ENCODE results near the gene DNER.

DNER gene

GRCh38 chr2:229417176-229417575 is 297.2 kb downstream of the DNER start:
- H3K9me3 ChIP-seq (ENCODE audit: control insufficient read depth, low read length): no peaks in the 10 kb centered on the region
- WGBS, 2 experiments (ENCODE audit: insufficient coverage in 2 of 2): 88 to 90% methylated on average over 8 of the region's 8 CpGs
- no peak overlapping the region for H3K4me3 ChIP-seq (ENCODE audit: extremely low read depth, insufficient read depth, low read length, poor library complexity, severe bottlenecking)
- H3K4me1 ChIP-seq (ENCODE audit: control insufficient read depth, insufficient read depth, low read length, poor library complexity, severe bottlenecking): no peaks in the 10 kb centered on the region
- no peaks in the 10 kb centered on the region for H3K36me3 ChIP-seq (ENCODE audit: control insufficient read depth, insufficient read depth, low read length)
- no peak overlapping the region for H3K27ac ChIP-seq (ENCODE audit: low read depth, low read length, severe bottlenecking)

GRCh38 chr2:229416116-229416694 is 298.1 kb downstream of the DNER start:
- Histone ChIP-seq H3K4me3 (ENCODE audit: extremely low read depth, insufficient read depth, low read length, poor library complexity, severe bottlenecking) (no peak overlapping the region), H3K27ac (ENCODE audit: low read depth, low read length, severe bottlenecking) (no peak overlapping the region), H3K9me3 (ENCODE audit: control insufficient read depth, low read length) (no peaks in the 10 kb centered on the region), H3K4me1 (ENCODE audit: control insufficient read depth, insufficient read depth, low read length, poor library complexity, severe bottlenecking) (no peaks in the 10 kb centered on the region), H3K36me3 (ENCODE audit: control insufficient read depth, insufficient read depth, low read length) (no peaks in the 10 kb centered on the region)
- WGBS, 2 experiments (ENCODE audit: insufficient coverage in 2 of 2): 76 to 90% methylated on average over 2 to 4 of the region's 5 CpGs

GRCh38 chr2:229414631-229415030 is 299.7 kb downstream of the DNER start:
- Histone ChIP-seq H3K27ac (ENCODE audit: low read depth, low read length, severe bottlenecking) (no peak overlapping the region), H3K36me3 (ENCODE audit: control insufficient read depth, insufficient read depth, low read length) (no peaks in the 10 kb centered on the region), H3K9me3 (ENCODE audit: control insufficient read depth, low read length) (no peaks in the 10 kb centered on the region), H3K4me1 (ENCODE audit: control insufficient read depth, insufficient read depth, low read length, poor library complexity, severe bottlenecking) (peaks cover 5% of the 10 kb centered on the region), H3K4me3 (ENCODE audit: extremely low read depth, insufficient read depth, low read length, poor library complexity, severe bottlenecking) (no peak overlapping the region)
- 86% methylated on average over 2 of the region's 2 CpGs; no CpG with 5 or more reads in 1 of the 2 experiments for WGBS, 2 experiments (ENCODE audit: insufficient coverage in 2 of 2)

GRCh38 chr2:229412686-229413085 is 301.7 kb downstream of the DNER start:
- Histone ChIP-seq H3K36me3 (ENCODE audit: control insufficient read depth, insufficient read depth, low read length) (no peaks in the 10 kb centered on the region), H3K4me1 (ENCODE audit: control insufficient read depth, insufficient read depth, low read length, poor library complexity, severe bottlenecking) (peaks cover 14% of the 10 kb centered on the region), H3K9me3 (ENCODE audit: control insufficient read depth, low read length) (no peaks in the 10 kb centered on the region), H3K4me3 (ENCODE audit: extremely low read depth, insufficient read depth, low read length, poor library complexity, severe bottlenecking) (no peak overlapping the region), H3K27ac (ENCODE audit: low read depth, low read length, severe bottlenecking) (no peak overlapping the region)
- WGBS, 2 experiments (ENCODE audit: insufficient coverage in 2 of 2): 85 to 88% methylated on average over 4 of the region's 5 CpGs

- 67 to 100% methylated on average over 1 to 4 of the region's 5 CpGs for WGBS, 2 experiments (ENCODE audit: insufficient coverage in 2 of 2)
- H3K4me1 ChIP-seq (ENCODE audit: control insufficient read depth, insufficient read depth, low read length, poor library complexity, severe bottlenecking): peaks cover 14% of the 10 kb centered on the region
- no peak overlapping the region for H3K4me3 ChIP-seq (ENCODE audit: extremely low read depth, insufficient read depth, low read length, poor library complexity, severe bottlenecking)
- H3K27ac ChIP-seq (ENCODE audit: low read depth, low read length, severe bottlenecking): no peak overlapping the region
- H3K36me3 ChIP-seq (ENCODE audit: control insufficient read depth, insufficient read depth, low read length): no peaks in the 10 kb centered on the region
- H3K9me3 ChIP-seq (ENCODE audit: control insufficient read depth, low read length): no peaks in the 10 kb centered on the region
These were observed 303.4 kb downstream of the DNER start for GRCh38 chr2:229410946-229411345.

GRCh38 chr2:229410264-229410663 is 304.1 kb downstream of the DNER start:
- Histone ChIP-seq H3K36me3 (ENCODE audit: control insufficient read depth, insufficient read depth, low read length) (no peaks in the 10 kb centered on the region), H3K9me3 (ENCODE audit: control insufficient read depth, low read length) (no peaks in the 10 kb centered on the region), H3K4me3 (ENCODE audit: extremely low read depth, insufficient read depth, low read length, poor library complexity, severe bottlenecking) (no peak overlapping the region), H3K4me1 (ENCODE audit: control insufficient read depth, insufficient read depth, low read length, poor library complexity, severe bottlenecking) (peaks cover 14% of the 10 kb centered on the region), H3K27ac (ENCODE audit: low read depth, low read length, severe bottlenecking) (no peak overlapping the region)
- WGBS, 2 experiments (ENCODE audit: insufficient coverage in 2 of 2): 93 to 94% methylated on average over 3 to 4 of the region's 6 CpGs

- Histone ChIP-seq H3K4me3 (ENCODE audit: extremely low read depth, insufficient read depth, low read length, poor library complexity, severe bottlenecking) (no peak overlapping the region), H3K9me3 (ENCODE audit: control insufficient read depth, low read length) (no peaks in the 10 kb centered on the region), H3K36me3 (ENCODE audit: control insufficient read depth, insufficient read depth, low read length) (no peaks in the 10 kb centered on the region), H3K4me1 (ENCODE audit: control insufficient read depth, insufficient read depth, low read length, poor library complexity, severe bottlenecking) (peaks cover 14% of the 10 kb centered on the region), H3K27ac (ENCODE audit: low read depth, low read length, severe bottlenecking) (no peak overlapping the region)
- 81 to 85% methylated on average over 2 to 3 of the region's 4 CpGs for WGBS, 2 experiments (ENCODE audit: insufficient coverage in 2 of 2)
These were observed 304.6 kb downstream of the DNER start for GRCh38 chr2:229409751-229410181.

GRCh38 chr2:229408962-229409361 is 305.4 kb downstream of the DNER start:
- no peaks in the 10 kb centered on the region for H3K9me3 ChIP-seq (ENCODE audit: control insufficient read depth, low read length)
- no CpG with 5 or more reads among the region's 3 CpGs for WGBS, 2 experiments (ENCODE audit: insufficient coverage in 2 of 2)
- no peaks in the 10 kb centered on the region for H3K36me3 ChIP-seq (ENCODE audit: control insufficient read depth, insufficient read depth, low read length)
- H3K4me1 ChIP-seq (ENCODE audit: control insufficient read depth, insufficient read depth, low read length, poor library complexity, severe bottlenecking): peaks cover 14% of the 10 kb centered on the region
- H3K27ac ChIP-seq (ENCODE audit: low read depth, low read length, severe bottlenecking): peak overlapping the region; percentile 60
- H3K4me3 ChIP-seq (ENCODE audit: extremely low read depth, insufficient read depth, low read length, poor library complexity, severe bottlenecking): no peak overlapping the region

- no peak overlapping the region for H3K4me3 ChIP-seq (ENCODE audit: extremely low read depth, insufficient read depth, low read length, poor library complexity, severe bottlenecking)
- H3K36me3 ChIP-seq (ENCODE audit: control insufficient read depth, insufficient read depth, low read length): no peaks in the 10 kb centered on the region
- no CpG with 5 or more reads among the region's 1 CpG for WGBS, 2 experiments (ENCODE audit: insufficient coverage in 2 of 2)
- no peaks in the 10 kb centered on the region for H3K9me3 ChIP-seq (ENCODE audit: control insufficient read depth, low read length)
- peak overlapping the region; percentile 60 for H3K27ac ChIP-seq (ENCODE audit: low read depth, low read length, severe bottlenecking)
- peaks cover 14% of the 10 kb centered on the region for H3K4me1 ChIP-seq (ENCODE audit: control insufficient read depth, insufficient read depth, low read length, poor library complexity, severe bottlenecking)
These were observed 306.0 kb downstream of the DNER start for GRCh38 chr2:229408356-229408755.

GRCh38 chr2:229407170-229407569 is 307.2 kb downstream of the DNER start:
- WGBS, 2 experiments (ENCODE audit: insufficient coverage in 2 of 2): 84 to 87% methylated on average over 10 to 11 of the region's 13 CpGs
- Histone ChIP-seq H3K4me3 (ENCODE audit: extremely low read depth, insufficient read depth, low read length, poor library complexity, severe bottlenecking) (no peak overlapping the region), H3K36me3 (ENCODE audit: control insufficient read depth, insufficient read depth, low read length) (no peaks in the 10 kb centered on the region), H3K4me1 (ENCODE audit: control insufficient read depth, insufficient read depth, low read length, poor library complexity, severe bottlenecking) (peaks cover 14% of the 10 kb centered on the region), H3K9me3 (ENCODE audit: control insufficient read depth, low read length) (no peaks in the 10 kb centered on the region), H3K27ac (ENCODE audit: low read depth, low read length, severe bottlenecking) (no peak overlapping the region)

- H3K4me3 ChIP-seq (ENCODE audit: extremely low read depth, insufficient read depth, low read length, poor library complexity, severe bottlenecking): no peak overlapping the region
- H3K9me3 ChIP-seq (ENCODE audit: control insufficient read depth, low read length): no peaks in the 10 kb centered on the region
- WGBS, 2 experiments (ENCODE audit: insufficient coverage in 2 of 2): 100% methylated on average over 2 to 3 of the region's 5 CpGs
- no peak overlapping the region for H3K27ac ChIP-seq (ENCODE audit: low read depth, low read length, severe bottlenecking)
- no peaks in the 10 kb centered on the region for H3K36me3 ChIP-seq (ENCODE audit: control insufficient read depth, insufficient read depth, low read length)
- peaks cover 14% of the 10 kb centered on the region for H3K4me1 ChIP-seq (ENCODE audit: control insufficient read depth, insufficient read depth, low read length, poor library complexity, severe bottlenecking)
These were observed 308.6 kb downstream of the DNER start for GRCh38 chr2:229405796-229406195.

Data from mesodermal cell (in vitro differentiated cells).